Osteoblast (primary cell): ENCODE measurements around the gene SSPN. TPM values are rescaled to one million over a fixed set of nuclear protein-coding genes. Genes with fewer than 3 reads are reported as not detected.

Source experiments
- DNase-seq: peaks from one replicate; pipeline ENCODE4 v3.0.0; 2011; ENCODE audit warnings: low spot score, mixed read lengths; ENCODE audit not compliant: insufficient read length; ENCODE audit errors: missing footprints
- H2AFZ ChIP-seq: 2 replicates; pipeline ENCODE4 v1.6.0; 2011; ENCODE audit warnings: mild to moderate bottlenecking, low read length
- H3K27ac ChIP-seq: 2 replicates; pipeline ENCODE4 v1.5.1; 2011; ENCODE audit warnings: mild to moderate bottlenecking, low read depth, low read length, moderate library complexity
- H3K27me3 ChIP-seq: 2 replicates; pipeline ENCODE4 v1.6.0; 2012; ENCODE audit warnings: mild to moderate bottlenecking, control low read depth, inconsistent platforms, low read length, moderate library complexity; ENCODE audit not compliant: insufficient read depth
- H3K36me3 ChIP-seq: 2 replicates; pipeline ENCODE4 v1.5.1; 2011; ENCODE audit warnings: mild to moderate bottlenecking, low read length, control low read depth, moderate library complexity; ENCODE audit not compliant: insufficient read depth
- H3K4me1 ChIP-seq: 2 replicates; pipeline ENCODE4 v1.5.1; 2011; ENCODE audit warnings: mild to moderate bottlenecking, low read length, control low read depth, moderate library complexity; ENCODE audit not compliant: insufficient read depth
- H3K4me2 ChIP-seq: 2 replicates; pipeline ENCODE4 v1.6.0; 2011; ENCODE audit warnings: mild to moderate bottlenecking, low read length; ENCODE audit not compliant: insufficient read depth
- H3K4me3 ChIP-seq: fragments of 200-600 bp; sonication (generic); 3 replicates; pipeline ENCODE4 v1.5.1; 2012; ENCODE audit warnings: mild to moderate bottlenecking, low read length, inconsistent platforms; ENCODE audit not compliant: insufficient read depth
- H3K79me2 ChIP-seq: 2 replicates; pipeline ENCODE4 v1.6.0; 2012; ENCODE audit warnings: mild to moderate bottlenecking, low read length, control low read depth, inconsistent platforms; ENCODE audit not compliant: insufficient read depth
- H3K9me3 ChIP-seq: 2 replicates; pipeline ENCODE4 v1.5.1; 2011; ENCODE audit warnings: low read depth, low read length, control low read depth
- H4K20me1 ChIP-seq: 2 replicates; pipeline ENCODE4 v1.6.0; 2012; ENCODE audit warnings: mild to moderate bottlenecking, low read length, control low read depth; ENCODE audit not compliant: insufficient read depth
- CTCF ChIP-seq: IDR thresholded peaks from 2 replicates; pipeline ENCODE4 v1.5.1; 2011; ENCODE audit warnings: mild to moderate bottlenecking, low read depth, low read length, moderate library complexity; ENCODE audit errors: extremely low read depth
- total RNA-seq: library from RNA; depleted of rRNA; stranded (reverse); fragments of >200 nt; gene quantifications from 2 replicates; pipeline ENCODE4 v1.2.3, GENCODE V29; 2012

The SSPN gene
- total RNA-seq, 1 donor, result 9.8 TPM

- Histone ChIP-seq H4K20me1 (no peaks in the 10 kb centered on the region), H2AFZ (no peak overlapping the region), H3K4me3 (no peak overlapping the region), H3K9me3 (no peaks in the 10 kb centered on the region), H3K36me3 (no peaks in the 10 kb centered on the region), H3K4me2 (no peak overlapping the region), H3K27me3 (no peaks in the 10 kb centered on the region), H3K27ac (no peak overlapping the region), H3K4me1 (peaks cover 11% of the 10 kb centered on the region), H3K79me2 (no peaks in the 10 kb centered on the region)
- no peak for TF ChIP-seq CTCF
- no peak for DNase-seq
These were observed 97.2 kb downstream of the SSPN start for GRCh38 chr12:26292596-26292995.

GRCh38 chr12:26293612-26294011 is 98.2 kb downstream of the SSPN start:
- Histone ChIP-seq H3K4me1 (peaks cover 6% of the 10 kb centered on the region), H3K36me3 (no peaks in the 10 kb centered on the region), H3K27ac (no peak overlapping the region), H2AFZ (no peak overlapping the region), H3K79me2 (no peaks in the 10 kb centered on the region), H4K20me1 (no peaks in the 10 kb centered on the region), H3K27me3 (no peaks in the 10 kb centered on the region), H3K4me2 (no peak overlapping the region), H3K4me3 (no peak overlapping the region), H3K9me3 (no peaks in the 10 kb centered on the region)
- no peak for TF ChIP-seq CTCF
- no peak for DNase-seq

DNA sequence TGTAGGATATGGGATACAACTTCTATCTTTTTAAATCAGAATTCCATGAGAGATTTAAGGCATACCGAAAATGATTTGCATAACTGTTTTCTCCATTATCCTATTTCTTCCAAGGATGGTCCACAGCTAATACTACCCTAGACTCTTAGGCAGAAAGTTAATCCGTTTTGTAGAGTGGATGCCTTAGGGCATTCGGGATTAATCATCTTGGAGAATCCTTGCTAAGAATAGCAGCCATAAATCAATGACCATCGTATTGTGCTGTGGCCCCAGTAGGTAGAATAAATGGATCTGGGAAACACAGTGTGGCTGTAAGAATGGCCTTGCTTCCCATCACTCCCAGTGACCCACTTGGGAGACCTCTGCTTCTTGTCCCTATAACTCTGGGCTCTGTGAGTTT is 99.6 kb downstream of the SSPN start:
- no peak for TF ChIP-seq CTCF
- H3K9me3 ChIP-seq, result no peaks in the 10 kb centered on the region
- H2AFZ ChIP-seq, result no peak overlapping the region
- DNase-seq, result no peak
- H3K79me2 ChIP-seq, result no peaks in the 10 kb centered on the region
- H3K27me3 ChIP-seq, result no peaks in the 10 kb centered on the region
- no peak overlapping the region for H3K4me3 ChIP-seq
- no peaks in the 10 kb centered on the region for H4K20me1 ChIP-seq
- H3K4me1 ChIP-seq, result peaks cover 13% of the 10 kb centered on the region
- no peak overlapping the region for H3K27ac ChIP-seq
- no peaks in the 10 kb centered on the region for H3K36me3 ChIP-seq
- no peak overlapping the region for H3K4me2 ChIP-seq

DNA sequence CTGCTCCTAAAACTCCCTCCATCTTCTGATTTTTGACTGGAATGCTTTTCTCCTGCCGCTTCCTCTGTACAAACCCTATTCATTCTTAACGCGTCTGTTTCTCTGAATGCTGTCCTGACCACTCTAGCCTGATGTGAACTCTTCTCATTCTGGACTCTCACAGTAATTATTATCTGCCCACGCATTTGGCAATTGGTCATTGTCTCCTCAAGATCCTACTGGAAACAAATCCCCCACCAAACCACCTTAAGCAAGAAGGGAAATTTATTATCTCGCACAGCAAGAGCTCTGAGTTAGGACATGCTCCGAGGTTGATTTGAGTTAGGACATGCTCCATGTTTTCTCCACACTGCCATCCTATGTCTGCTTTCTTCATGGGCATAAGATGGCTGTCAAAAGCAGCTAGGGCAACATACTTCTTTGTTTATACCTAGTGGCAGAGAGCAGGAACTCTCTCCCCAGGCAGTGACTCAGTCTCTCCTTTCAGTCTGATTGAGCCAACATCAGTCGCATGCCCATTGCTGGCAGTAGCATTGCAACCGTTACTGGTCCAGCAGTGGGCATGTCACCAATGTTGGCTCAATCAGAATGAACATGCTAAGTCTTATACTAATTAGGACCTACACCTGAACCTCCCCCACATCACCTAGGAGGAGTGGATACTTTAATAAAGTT is 102.2 kb downstream of the SSPN start:
- H3K79me2 ChIP-seq, result no peaks in the 10 kb centered on the region
- H3K9me3 ChIP-seq, result no peaks in the 10 kb centered on the region
- no peak for TF ChIP-seq CTCF
- no peaks in the 10 kb centered on the region for H4K20me1 ChIP-seq
- no peak overlapping the region for H3K4me2 ChIP-seq
- H3K36me3 ChIP-seq, result no peaks in the 10 kb centered on the region
- no peak overlapping the region for H3K27ac ChIP-seq
- peaks cover 13% of the 10 kb centered on the region for H3K4me1 ChIP-seq
- H3K27me3 ChIP-seq, result no peaks in the 10 kb centered on the region
- no peak overlapping the region for H3K4me3 ChIP-seq
- no peak for DNase-seq
- no peak overlapping the region for H2AFZ ChIP-seq
